Bronchial epithelial cell (primary cell): ENCODE results near the gene C2orf49. TPM values are rescaled to one million over a fixed set of nuclear protein-coding genes. Genes with fewer than 3 reads are reported as not detected.

Experiments used
- DNase-seq: peaks from one replicate; pipeline ENCODE4 v3.0.0-alpha.2; 2010; ENCODE audit warnings: low read depth
- FAIRE-seq: peaks from 2 replicates; lab custom pipeline; 2011; peaks lifted over from hg19 to GRCh38; lab: Jason Lieb, UNC
- H3K27me3 ChIP-seq: 2 replicates; pipeline ENCODE4 v1.5.1; 2011; ENCODE audit warnings: low read length; ENCODE audit not compliant: control insufficient read depth, insufficient read depth
- H3K36me3 ChIP-seq: 2 replicates; pipeline ENCODE4 v1.5.1; 2011; ENCODE audit warnings: low read length; ENCODE audit not compliant: control insufficient read depth, insufficient read depth
- H3K4me3 ChIP-seq: 2 replicates; pipeline ENCODE4 v1.5.1; 2011; ENCODE audit warnings: mild to moderate bottlenecking, low read depth, low read length, control low read depth
- CTCF ChIP-seq: IDR thresholded peaks from 2 replicates; pipeline ENCODE4 v1.5.1; 2011; ENCODE audit warnings: mild to moderate bottlenecking, moderate library complexity, low read length, control low read depth, inconsistent platforms; ENCODE audit not compliant: insufficient read depth, severe bottlenecking
- total RNA-seq: library from RNA; depleted of rRNA; stranded (reverse); fragments of >200 nt; gene quantifications from 2 replicates; pipeline ENCODE4 v1.2.1, GENCODE V29; 2014

C2orf49 gene
- total RNA-seq, 1 donor from 2014 or later: 28.2 TPM

- peaks cover 29% of the 10 kb centered on the region for H3K36me3 ChIP-seq
- FAIRE-seq: no peak
Observed at GRCh38 chr2:105385731-105386540, 48.6 kb downstream of the C2orf49 start.

GRCh38 chr2:105387225-105387624 lies 49.9 kb downstream of the C2orf49 start:
- peak; percentile 48 for DNase-seq
- TF ChIP-seq CTCF: no peak
- H3K36me3 ChIP-seq: peaks cover 27% of the 10 kb centered on the region
- no peaks in the 10 kb centered on the region for H3K27me3 ChIP-seq
- no peak overlapping the region for H3K4me3 ChIP-seq
- FAIRE-seq: no peak

More at GRCh38 chr2:105385731-105386540, 48.6 kb downstream of the C2orf49 start:
- Histone ChIP-seq H3K27me3 (no peaks in the 10 kb centered on the region), H3K4me3 (no peak overlapping the region)
- no peak for DNase-seq
- TF ChIP-seq CTCF: no peak

- Histone ChIP-seq H3K36me3 (peaks cover 29% of the 10 kb centered on the region), H3K27me3 (no peaks in the 10 kb centered on the region), H3K4me3 (no peak overlapping the region)
- FAIRE-seq (no peak), DNase-seq (no peak)
- TF ChIP-seq CTCF: no peak
Observed at GRCh38 chr2:105388971-105389381, 51.6 kb downstream of the C2orf49 start.

GRCh38 chr2:105390454-105390853 lies 53.1 kb downstream of the C2orf49 start:
- H3K36me3 ChIP-seq: peaks cover 23% of the 10 kb centered on the region
- DNase-seq: no peak

GRCh38 chr2:105391058-105391627 lies 53.8 kb downstream of the C2orf49 start:
- no peak for TF ChIP-seq CTCF
- no peaks in the 10 kb centered on the region for H3K27me3 ChIP-seq
- no peak overlapping the region for H3K4me3 ChIP-seq
- FAIRE-seq: no peak
- DNase-seq: peak; percentile 69
- H3K36me3 ChIP-seq: peaks cover 19% of the 10 kb centered on the region

More at GRCh38 chr2:105390454-105390853, 53.1 kb downstream of the C2orf49 start:
- Histone ChIP-seq H3K4me3 (no peak overlapping the region), H3K27me3 (no peaks in the 10 kb centered on the region)
- TF ChIP-seq CTCF: no peak
- no peak for FAIRE-seq
